PC-3 (cell line): Measurements from ENCODE around the gene FOXP4.

Source experiments
- EZH2 ChIP-seq: fragments of 300-600 bp; sonication (generic); IDR thresholded peaks from one replicate; pipeline ENCODE4 v1.6.1; 2017; ENCODE audit warnings: antibody characterized with exemption, mild to moderate bottlenecking, low read length; ENCODE audit not compliant: unreplicated experiment
- EZH2phosphoT487 ChIP-seq: fragments of 300-600 bp; sonication (generic); IDR thresholded peaks from 2 replicates; pipeline ENCODE4 v1.6.1; 2018; ENCODE audit warnings: mild to moderate bottlenecking, antibody characterized with exemption, low read length, borderline replicate concordance
- TF ChIP-seq, protein P1 (sequence below): fragments of 300-600 bp; sonication (generic); conservative IDR thresholded peaks from 2 replicates; pipeline ENCODE4 v1.5.1; 2017; ENCODE audit warnings: antibody characterized with exemption, low read depth, mild to moderate bottlenecking, low read length

DNA sequence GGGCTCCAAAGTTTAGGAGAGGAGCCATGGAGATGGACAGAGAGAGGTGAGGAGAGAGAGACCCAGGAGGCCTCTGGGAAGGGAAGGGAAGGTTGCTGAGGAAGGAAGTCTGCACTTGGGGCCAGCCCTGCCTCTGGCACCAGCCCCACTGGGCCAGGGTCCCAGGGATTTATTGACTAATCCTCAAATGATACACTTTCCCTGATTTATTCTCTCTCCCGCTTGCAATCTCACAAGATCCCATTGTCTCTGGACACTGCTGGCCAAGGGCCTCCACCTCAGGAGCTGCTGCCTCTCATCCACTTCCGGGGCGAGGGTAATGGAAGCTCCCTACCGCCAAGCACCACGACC lies 43.6 kb upstream of the FOXP4 start:
- TF ChIP-seq, protein P1, sequence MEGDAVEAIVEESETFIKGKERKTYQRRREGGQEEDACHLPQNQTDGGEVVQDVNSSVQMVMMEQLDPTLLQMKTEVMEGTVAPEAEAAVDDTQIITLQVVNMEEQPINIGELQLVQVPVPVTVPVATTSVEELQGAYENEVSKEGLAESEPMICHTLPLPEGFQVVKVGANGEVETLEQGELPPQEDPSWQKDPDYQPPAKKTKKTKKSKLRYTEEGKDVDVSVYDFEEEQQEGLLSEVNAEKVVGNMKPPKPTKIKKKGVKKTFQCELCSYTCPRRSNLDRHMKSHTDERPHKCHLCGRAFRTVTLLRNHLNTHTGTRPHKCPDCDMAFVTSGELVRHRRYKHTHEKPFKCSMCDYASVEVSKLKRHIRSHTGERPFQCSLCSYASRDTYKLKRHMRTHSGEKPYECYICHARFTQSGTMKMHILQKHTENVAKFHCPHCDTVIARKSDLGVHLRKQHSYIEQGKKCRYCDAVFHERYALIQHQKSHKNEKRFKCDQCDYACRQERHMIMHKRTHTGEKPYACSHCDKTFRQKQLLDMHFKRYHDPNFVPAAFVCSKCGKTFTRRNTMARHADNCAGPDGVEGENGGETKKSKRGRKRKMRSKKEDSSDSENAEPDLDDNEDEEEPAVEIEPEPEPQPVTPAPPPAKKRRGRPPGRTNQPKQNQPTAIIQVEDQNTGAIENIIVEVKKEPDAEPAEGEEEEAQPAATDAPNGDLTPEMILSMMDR: no peak
- TF ChIP-seq EZH2 (no peak), EZH2phosphoT487 (no peak)
